A549 (cell line): ENCODE measurements around the gene RHBDF2. TPM values are rescaled to one million over a fixed set of nuclear protein-coding genes. Genes with fewer than 3 reads are reported as not detected.

ENCODE experiments used
- ATAC-seq, 2 experiments: fragments of 200-7000 bp in 1 of 2; fragments of >200 bp in 1 of 2; cut with Nextera tagmentation in 1 of 2; cut with Tn5 transposase in 1 of 2; 3 replicates each; pipeline versions ENCODE4 v1.8.0 to v1.9.1; 2018 to 2020; ENCODE audit warnings: mild to moderate bottlenecking in 1 of 2, moderate library complexity in 1 of 2
- CTCF ChIA-PET: fragments of 300-600 bp; sonication (Branson Sonifier 250); formaldehyde crosslinking; extraction: SDS; loops from one replicate; lab custom pipeline; 2021; ENCODE audit warnings: antibody characterized with exemption, inconsistent platforms; lab: Yijun Ruan, JAX
- POLR2A ChIA-PET: fragments of 350-600 bp; formaldehyde crosslinking; extraction: SDS; loops from one replicate; lab custom pipeline; 2021; ENCODE audit warnings: antibody characterized with exemption, inconsistent platforms; lab: Yijun Ruan, JAX
- DNase-seq, 2 experiments: peaks; one replicate each; pipeline versions ENCODE4 v3.0.0 to v3.0.0-alpha.2; 2011 to 2016; ENCODE audit warnings: low read depth in 1 of 2, low spot score in 1 of 2
- FAIRE-seq: peaks from 2 replicates; lab custom pipeline; 2011; peaks lifted over from hg19 to GRCh38; lab: Jason Lieb, UNC
- H3K27ac ChIP-seq, 2 experiments: fragments of >200 bp; sonication (Bioruptor Twin); formaldehyde crosslinking; 3 replicates each; pipeline ENCODE4 v1.5.1; 2016 to 2017
- H3K4me1 ChIP-seq: fragments of >200 bp; sonication (Bioruptor Twin); formaldehyde crosslinking; 3 replicates; pipeline ENCODE4 v1.6.1; 2016
- H3K4me2 ChIP-seq: fragments of >200 bp; sonication (Bioruptor Twin); formaldehyde crosslinking; 3 replicates; pipeline ENCODE4 v1.6.1; 2016
- H3K4me3 ChIP-seq: fragments of >200 bp; sonication (Bioruptor Twin); formaldehyde crosslinking; 3 replicates; pipeline ENCODE4 v1.5.1; 2016
- H3K9me3 ChIP-seq: fragments of >200 bp; sonication (Bioruptor Twin); formaldehyde crosslinking; 3 replicates; pipeline ENCODE4 v1.6.1; 2016
- BCL3 ChIP-seq: fragments of >200 bp; sonication (Bioruptor Twin); formaldehyde crosslinking; IDR thresholded peaks from 3 replicates; pipeline ENCODE4 v1.6.1; 2016
- CBX2 ChIP-seq: fragments of 200-600 bp; sonication (generic); IDR thresholded peaks from 2 replicates; pipeline ENCODE4 v1.6.1; 2016; ENCODE audit warnings: low read depth, mild to moderate bottlenecking, borderline replicate concordance
- CEBPB ChIP-seq, 2 experiments: fragments of >200 bp in 1 of 2; sonication (Bioruptor Twin) in 1 of 2; formaldehyde crosslinking in 1 of 2; IDR thresholded peaks; 2 replicates each; pipeline ENCODE4 v1.6.1; 2012 to 2016
- CHD2 ChIP-seq: fragments of 150-350 bp; IDR thresholded peaks from 2 replicates; pipeline ENCODE4 v1.6.1; 2014; ENCODE audit warnings: low read length; ENCODE audit not compliant: partially characterized antibody
- CHD4 ChIP-seq: fragments of 200-600 bp; sonication (generic); IDR thresholded peaks from 2 replicates; pipeline ENCODE4 v1.6.1; 2016; ENCODE audit warnings: antibody characterized with exemption, mild to moderate bottlenecking, borderline replicate concordance
- EHF ChIP-seq: fragments of 250-450 bp; sonication (Bioruptor Pico); IDR thresholded peaks from 2 replicates; pipeline ENCODE4 v1.5.0; 2020; ENCODE audit warnings: mild to moderate bottlenecking
- EHMT2 ChIP-seq: fragments of 200-600 bp; sonication (generic); IDR thresholded peaks from 2 replicates; pipeline ENCODE4 v1.6.1; 2016; ENCODE audit warnings: antibody characterized with exemption, low read depth, mild to moderate bottlenecking, moderate library complexity
- FOXS1 ChIP-seq: fragments of 250-450 bp; sonication (Bioruptor Pico); IDR thresholded peaks from 2 replicates; pipeline ENCODE4 v1.5.0; 2020; ENCODE audit warnings: mild to moderate bottlenecking, moderate library complexity
- HMGXB4 ChIP-seq: fragments of 250-450 bp; sonication (Bioruptor Pico); IDR thresholded peaks from 2 replicates; pipeline ENCODE4 v1.5.0; 2021; ENCODE audit warnings: mild to moderate bottlenecking, moderate library complexity, borderline replicate concordance
- HOXB13 ChIP-seq: fragments of 250-450 bp; sonication (Bioruptor Pico); IDR thresholded peaks from 2 replicates; pipeline ENCODE4 v1.5.0; 2020; ENCODE audit warnings: low read depth, mild to moderate bottlenecking, moderate library complexity
- JUNB ChIP-seq: fragments of >200 bp; sonication (Bioruptor Twin); formaldehyde crosslinking; IDR thresholded peaks from 2 replicates; pipeline ENCODE4 v1.6.1; 2016
- KDM1A ChIP-seq: fragments of 200-600 bp; sonication (generic); IDR thresholded peaks from 2 replicates; pipeline ENCODE4 v1.6.1; 2016; ENCODE audit warnings: low read depth, mild to moderate bottlenecking
- MYC ChIP-seq: IDR thresholded peaks from 2 replicates; pipeline ENCODE4 v1.6.1; 2012; ENCODE audit warnings: mild to moderate bottlenecking, inconsistent platforms, low read length, improper control_type of control experiment, borderline replicate concordance
- PBX3 ChIP-seq: IDR thresholded peaks from 2 replicates; pipeline ENCODE4 v1.6.1; 2012
- PHF8 ChIP-seq: fragments of 200-600 bp; sonication (generic); IDR thresholded peaks from 2 replicates; pipeline ENCODE4 v1.6.1; 2016; ENCODE audit warnings: low read depth, mild to moderate bottlenecking, antibody characterized with exemption, moderate library complexity, borderline replicate concordance
- POLR2A ChIP-seq: IDR thresholded peaks from 2 replicates; pipeline ENCODE4 v1.6.1; 2012; ENCODE audit warnings: mild to moderate bottlenecking, low read length
- POLR2AphosphoS2 ChIP-seq: conservative IDR thresholded peaks from 2 replicates; pipeline ENCODE4 v1.6.1; 2012; ENCODE audit warnings: low read length, improper control_type of control experiment, inconsistent platforms
- TFCP2L1 ChIP-seq: fragments of 250-450 bp; sonication (Bioruptor Pico); IDR thresholded peaks from 2 replicates; pipeline ENCODE4 v1.5.0; 2021; ENCODE audit warnings: mild to moderate bottlenecking
- ZC3H11A ChIP-seq: fragments of 450-650 bp; IDR thresholded peaks from 2 replicates; pipeline ENCODE4 v1.6.1; 2014; ENCODE audit warnings: antibody characterized with exemption, mild to moderate bottlenecking
- ZNF302 ChIP-seq: fragments of 250-450 bp; sonication (Bioruptor Pico); IDR thresholded peaks from 2 replicates; pipeline ENCODE4 v1.9.0; 2021; ENCODE audit warnings: inconsistent platforms, mild to moderate bottlenecking, moderate library complexity
- ZSCAN20 ChIP-seq: fragments of 250-450 bp; sonication (Bioruptor Pico); IDR thresholded peaks from 2 replicates; pipeline ENCODE4 v1.8.0; 2022; ENCODE audit warnings: mild to moderate bottlenecking, moderate library complexity
- WGBS: methylation state at CpG from one replicate; pipeline ENCODE4 v1.1.6; 2017; ENCODE audit errors: missing lambda C conversion rate; 5-methylcytosine and 5-hydroxymethylcytosine counted together
- polyA plus RNA-seq, 4 experiments: library from polyadenylated mRNA; depleted of rRNA in 3 of 4; stranded (reverse); fragments of >200 nt; fragmentation: RNase III in 1 of 4; extraction: RNeasy Plus Mini Kit Qiagen cat#74134 plus additional on column Dnase treatment in 1 of 4; gene quantifications; 2 replicates in 3 of 4; 3 replicates in 1 of 4; pipeline ENCODE4 v1.2.3, GENCODE V29; 2011 to 2017

RHBDF2 gene
- polyA plus RNA-seq, 2 of the 4 experiments (the other 2 are of a cell fraction): 14.0 to 42.9 TPM

GRCh38 chr17:76521262-76521661, 20.0 kb upstream of the RHBDF2 start:
- WGBS: 87% methylated on average over 7 of the region's 7 CpGs
- no peak overlapping the region for H3K4me3 ChIP-seq
- no peak overlapping the region for H3K4me2 ChIP-seq
- peaks cover 20% of the 10 kb centered on the region for H3K4me1 ChIP-seq
- FAIRE-seq (no peak), DNase-seq (no peak), ATAC-seq (no peak)
- TF ChIP-seq HMGXB4 (CRISPR knock-in tag) (no peak), EHF (no peak), MYC (no peak), POLR2AphosphoS2 (no peak), ZNF302 (CRISPR knock-in tag) (no peak), PBX3 (no peak), PHF8 (no peak), TFCP2L1 (no peak), CHD2 (no peak), BCL3 (no peak), JUNB (no peak)
- H3K27ac ChIP-seq: no peak overlapping the region
- POLR2A ChIA-PET: interaction anchor here (0.6 kb wide), 1 partner anchor 17 kb away, joined by 6 read pairs; no protein-coding TSS in a partner anchor
- H3K9me3 ChIP-seq: no peaks in the 10 kb centered on the region
- CTCF ChIA-PET: interaction anchor here (0.8 to 64.5 kb wide), 17 partner anchors 11 to 547 kb away, joined by 3 to 1994 read pairs (median 32); partner anchors contain the start of genes AANAT, CYGB, JMJD6 and METTL23

- Histone ChIP-seq H3K4me1 (peaks cover 9% of the 10 kb centered on the region), H3K4me2 (no peak overlapping the region), H3K4me3 (no peak overlapping the region), H3K27ac (no peak overlapping the region), H3K9me3 (no peaks in the 10 kb centered on the region)
- no peak for DNase-seq
- CTCF ChIA-PET: interaction anchor here (0.6 to 64.5 kb wide), 12 partner anchors 9 to 310 kb away, joined by 3 to 1994 read pairs (median 152); partner anchors contain the start of genes AANAT, CYGB, JMJD6 and METTL23
- WGBS: 71% methylated on average over 14 of the region's 15 CpGs
- TF ChIP-seq CEBPB (IDR thresholded peaks at IDR 0.05): no peak
- no peak for TF ChIP-seq CHD4
- TF ChIP-seq CBX2: no peak
- no peak for TF ChIP-seq POLR2A
- TF ChIP-seq PBX3: no peak
- TF ChIP-seq ZSCAN20 (CRISPR knock-in tag): no peak
- no peak for TF ChIP-seq EHMT2
- no peak for TF ChIP-seq ZC3H11A
- no peak for TF ChIP-seq FOXS1
- no peak for TF ChIP-seq CHD2
- no peak for TF ChIP-seq KDM1A
- no peak for TF ChIP-seq HOXB13 (CRISPR knock-in tag)
- POLR2A ChIA-PET: no interaction called here
- no peak for FAIRE-seq
- ATAC-seq: no peak
These were observed 18.1 kb upstream of the RHBDF2 start for GRCh38 chr17:76519048-76519966.
